Stimulated activated CD4-positive, alpha-beta T cell treated with anti-CD3 and anti-CD28 coated beads, Interleukin-2, amount 100 ng/mL, for 4 hours (primary cell): Measurements from ENCODE around the gene GPR62.

ENCODE experiments used
- DNase-seq: peaks from one replicate; pipeline ENCODE4 v3.0.0-alpha.2; 2020; ENCODE audit warnings: low read depth

The GPR62 gene

GRCh38 chr3:51955893-51956770, 951 bp downstream of the GPR62 start:
- DNase-seq = no peak

GRCh38 chr3:51957520-51958205, 2.5 kb downstream of the GPR62 start:
- no peak for DNase-seq

GRCh38 chr3:51958603-51959521, 3.7 kb downstream of the GPR62 start:
- DNase-seq = no peak

GRCh38 chr3:51959651-51960050, 4.5 kb downstream of the GPR62 start:
- no peak for DNase-seq

- no peak for DNase-seq
Observed at GRCh38 chr3:51960386-51960785, 5.2 kb downstream of the GPR62 start.

GRCh38 chr3:51961011-51961410, 5.8 kb downstream of the GPR62 start:
- DNase-seq = no peak

- DNase-seq = no peak
Observed at GRCh38 chr3:51961602-51962569, 6.7 kb downstream of the GPR62 start.

GRCh38 chr3:51962854-51963530, 7.8 kb downstream of the GPR62 start:
- DNase-seq = no peak

- no peak for DNase-seq
Observed at GRCh38 chr3:51963951-51964451, 8.8 kb downstream of the GPR62 start.

- no peak for DNase-seq
Observed at GRCh38 chr3:51964521-51964920, 9.3 kb downstream of the GPR62 start.

GRCh38 chr3:51966016-51966415, 10.8 kb downstream of the GPR62 start:
- no peak for DNase-seq

- no peak for DNase-seq
Observed at GRCh38 chr3:51966486-51966885, 11.3 kb downstream of the GPR62 start.

GRCh38 chr3:51966922-51967383, 11.8 kb downstream of the GPR62 start:
- no peak for DNase-seq

- no peak for DNase-seq
Observed at GRCh38 chr3:51967384-51968169, 12.4 kb downstream of the GPR62 start, which contains the start of gene PCBP4. Gene PCBP4 (minus strand): TSS chr3:51967454. CDS start chr3:51961240, 6,214 bp downstream.

GRCh38 chr3:51968170-51968775, 13.1 kb downstream of the GPR62 start:
- DNase-seq = no peak

GRCh38 chr3:51968883-51969678, 13.9 kb downstream of the GPR62 start:
- no peak for DNase-seq

GRCh38 chr3:51969841-51970240, 14.7 kb downstream of the GPR62 start:
- no peak for DNase-seq
